HG03064 (cell line): Measurements from ENCODE around the gene PROSER3.
"Not testable (repeated sequence)": the region's sequence is repeated elsewhere in the genome, so short reads cannot be mapped to it uniquely, and the experiment has no call there.

Experiments
- ATAC-seq: cut with Tn5 transposase; IDR thresholded peaks from one replicate; pipeline ENCODE4 v1.9.1; 2021; ENCODE audit warnings: low read depth; ENCODE audit not compliant: unreplicated experiment

Gene PROSER3

DNA sequence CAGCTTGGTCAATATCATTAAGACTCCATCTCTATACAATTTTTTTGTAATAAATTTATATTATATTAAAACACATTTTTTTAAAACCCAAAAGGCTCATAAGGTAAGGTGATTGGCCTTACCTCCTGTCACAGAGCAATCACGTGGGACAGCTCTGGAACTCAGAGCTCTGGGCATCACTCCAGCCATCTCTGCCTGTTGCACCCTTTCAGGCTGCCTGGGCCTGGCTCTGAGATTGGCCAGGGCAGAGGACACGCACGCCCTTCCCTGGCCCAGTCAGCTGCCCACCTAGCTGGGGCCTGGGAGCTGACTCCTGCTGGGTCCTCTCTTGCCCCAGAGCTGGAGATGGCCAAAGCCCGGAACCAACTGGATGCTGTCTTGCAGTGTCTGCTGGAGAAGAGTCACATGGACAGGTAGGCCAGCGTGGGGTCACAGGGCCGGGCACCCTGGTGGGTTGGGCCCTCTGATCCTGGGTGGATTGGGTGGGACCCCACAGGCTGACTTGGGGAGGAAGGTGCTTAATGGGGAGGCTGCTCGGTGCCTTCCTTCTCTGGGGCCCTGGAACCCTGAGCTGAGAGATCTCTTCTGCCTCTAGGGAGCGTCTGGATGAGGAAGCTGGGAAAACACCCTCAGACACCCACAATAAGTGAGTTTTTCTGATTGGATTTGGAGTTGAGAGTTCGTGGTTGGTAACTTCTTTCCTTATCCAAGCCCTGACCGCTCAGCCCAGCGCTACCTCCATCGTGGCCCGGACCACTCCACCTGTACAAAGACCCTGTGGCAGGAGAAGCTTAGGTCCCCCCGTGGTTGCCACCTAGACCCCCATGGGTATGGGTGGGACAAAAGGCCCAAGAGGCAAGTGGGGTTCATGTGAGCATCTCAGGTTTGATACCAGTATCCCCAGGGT lies 5.9 kb upstream of the PROSER3 start:
- no peak for ATAC-seq

GRCh38 chr19:35752746-35753350 lies 5.1 kb upstream of the PROSER3 start:
- no peak for ATAC-seq

GRCh38 chr19:35753634-35754369 lies 4.2 kb upstream of the PROSER3 start:
- no peak for ATAC-seq

- ATAC-seq: no peak
Observed at GRCh38 chr19:35754370-35755130, 3.4 kb upstream of the PROSER3 start.

GRCh38 chr19:35755131-35755549 lies 2.8 kb upstream of the PROSER3 start:
- ATAC-seq: no peak

GRCh38 chr19:35755550-35756376 lies 2.2 kb upstream of the PROSER3 start:
- ATAC-seq: no peak

DNA sequence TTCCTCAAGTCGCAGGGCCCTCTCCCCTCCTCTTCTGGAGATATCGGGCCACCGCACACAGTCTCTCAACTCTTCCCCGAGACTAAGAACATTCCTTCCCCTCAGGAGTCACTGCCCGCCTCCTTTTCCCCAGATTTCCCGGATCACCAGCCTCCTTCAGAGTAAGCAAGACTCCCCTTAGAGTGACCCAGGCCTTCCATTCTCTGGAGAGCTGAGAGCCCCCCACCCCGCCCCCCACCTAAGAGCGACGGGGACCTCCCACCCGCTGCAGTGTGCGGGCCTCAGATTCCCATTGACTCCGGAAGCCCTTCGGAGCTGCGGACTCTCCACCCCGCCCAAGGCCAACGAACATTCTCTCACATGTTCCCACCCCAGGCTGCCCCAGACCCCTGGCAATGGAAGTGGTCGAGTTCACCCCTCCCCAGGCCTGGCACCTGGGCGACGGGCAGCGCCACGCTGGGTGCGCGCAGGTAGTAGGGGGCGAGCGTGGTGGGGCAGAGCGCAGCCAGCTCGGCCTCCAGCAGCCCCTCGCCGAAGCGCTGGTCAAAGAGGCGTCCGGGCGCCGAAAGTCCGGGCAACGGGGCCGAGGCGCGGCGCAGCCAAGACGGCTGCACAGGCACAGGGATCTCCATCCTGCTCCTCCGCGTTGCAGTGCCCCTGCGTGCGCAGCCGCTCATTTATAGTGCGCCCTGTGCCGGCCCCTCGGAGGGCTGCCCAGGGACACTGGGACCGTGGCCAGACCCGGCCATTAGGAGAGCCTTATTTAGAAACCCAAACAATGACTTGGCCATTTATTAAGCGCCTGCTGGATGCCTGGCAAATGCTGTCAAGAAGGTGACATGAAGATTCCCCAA lies 1.4 kb upstream of the PROSER3 start, which contains the start of gene HSPB6:
HSPB6 (minus strand) TSS at position 653 of the 854 bp plus-strand sequence; CDS start at position 632, 21 bp downstream.
- no peak for ATAC-seq

DNA sequence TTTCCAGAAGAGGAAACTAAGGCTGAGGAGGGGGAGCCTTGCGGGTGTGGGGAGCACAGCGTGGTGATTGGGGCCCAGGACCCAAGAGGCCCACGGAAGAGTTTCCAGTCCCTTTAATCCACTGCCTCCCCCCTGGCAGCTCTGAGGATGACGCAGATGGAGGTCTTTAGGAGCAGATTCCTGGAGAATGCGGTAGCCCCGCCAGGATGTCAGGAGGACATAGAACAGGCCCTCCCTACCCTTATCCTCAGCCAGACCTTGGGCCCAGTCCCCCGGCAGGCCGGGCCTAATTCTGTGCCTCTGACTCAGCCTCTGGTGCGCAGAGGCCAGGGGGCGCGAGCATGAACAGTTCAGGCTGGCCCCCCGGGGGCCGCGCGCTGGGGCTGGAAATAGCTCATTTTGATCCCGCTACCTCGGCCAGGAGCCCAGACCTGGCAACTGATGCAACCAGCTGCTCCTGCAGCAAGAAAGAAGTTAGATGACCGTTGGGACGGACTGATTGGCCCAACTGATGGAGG lies 686 bp upstream of the PROSER3 start:
- ATAC-seq: no peak

DNA sequence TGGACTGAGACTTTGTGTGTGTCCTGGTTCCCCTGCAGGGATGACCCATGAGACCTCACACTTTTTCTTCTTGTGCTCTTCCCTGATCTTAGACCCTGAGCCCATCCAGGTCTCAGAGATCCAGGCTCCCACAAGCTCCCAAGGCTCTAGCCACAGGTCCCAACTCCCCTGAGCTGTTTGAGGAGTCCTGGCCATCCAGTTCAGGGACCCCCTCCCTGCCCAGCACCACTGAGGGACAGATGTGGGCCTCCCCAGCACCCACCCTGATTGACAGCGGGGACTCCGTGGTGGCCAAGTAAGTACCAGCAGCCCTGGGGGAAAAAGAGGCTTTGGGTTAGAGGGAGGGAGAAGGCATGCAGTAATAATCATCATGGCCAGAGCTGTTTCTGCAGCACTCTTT lies 1.7 kb downstream of the PROSER3 start:
- no peak for ATAC-seq

- ATAC-seq: no peak
Observed at GRCh38 chr19:35760711-35761349, 2.9 kb downstream of the PROSER3 start.

GRCh38 chr19:35764432-35765315 lies 6.7 kb downstream of the PROSER3 start:
- ATAC-seq: no peak

DNA sequence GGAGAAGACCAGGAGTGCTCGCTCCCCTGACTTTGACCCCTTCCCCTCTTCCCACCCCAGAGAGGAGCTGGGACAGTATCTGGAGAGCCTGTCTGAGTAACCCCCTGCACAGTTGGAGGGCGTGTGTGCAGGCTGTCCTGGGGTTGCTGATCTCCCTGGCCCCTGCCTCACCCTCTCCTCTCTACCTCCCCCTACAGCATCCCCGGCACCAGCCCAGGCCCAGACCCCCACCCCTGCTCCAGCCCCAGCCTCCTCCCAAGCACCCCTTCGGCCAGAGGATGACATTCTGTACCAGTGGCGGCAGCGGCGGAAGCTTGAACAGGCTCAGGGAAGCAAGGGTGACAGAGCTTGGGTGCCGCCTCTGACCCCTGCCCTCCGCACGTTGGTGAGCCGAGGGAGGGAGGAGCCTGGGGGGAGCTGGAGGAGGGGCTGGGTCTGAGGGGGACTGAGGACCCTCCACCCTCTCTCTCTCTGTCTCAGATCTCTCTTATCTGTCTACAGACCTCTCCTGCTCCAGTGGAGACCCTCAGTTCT lies 8.7 kb downstream of the PROSER3 start:
- no peak for ATAC-seq

GRCh38 chr19:35767288-35768081 lies 9.5 kb downstream of the PROSER3 start:
- no peak for ATAC-seq

- no peak for ATAC-seq
Observed at GRCh38 chr19:35768082-35768421, 10.1 kb downstream of the PROSER3 start.

- ATAC-seq: not testable (repeated sequence)
Observed at GRCh38 chr19:35772362-35772761, 14.4 kb downstream of the PROSER3 start.
